IPS-NIHi11 (cell line): ENCODE data around the gene ABCC12.
"Not testable (repeated sequence)": the region's sequence is repeated elsewhere in the genome, so short reads cannot be mapped to it uniquely, and the experiment has no call there.

ENCODE experiments used
- DNase-seq: peaks from one replicate; pipeline ENCODE4 v3.0.0; 2012; ENCODE audit warnings: mixed read lengths, low spot score

Gene ABCC12

DNA sequence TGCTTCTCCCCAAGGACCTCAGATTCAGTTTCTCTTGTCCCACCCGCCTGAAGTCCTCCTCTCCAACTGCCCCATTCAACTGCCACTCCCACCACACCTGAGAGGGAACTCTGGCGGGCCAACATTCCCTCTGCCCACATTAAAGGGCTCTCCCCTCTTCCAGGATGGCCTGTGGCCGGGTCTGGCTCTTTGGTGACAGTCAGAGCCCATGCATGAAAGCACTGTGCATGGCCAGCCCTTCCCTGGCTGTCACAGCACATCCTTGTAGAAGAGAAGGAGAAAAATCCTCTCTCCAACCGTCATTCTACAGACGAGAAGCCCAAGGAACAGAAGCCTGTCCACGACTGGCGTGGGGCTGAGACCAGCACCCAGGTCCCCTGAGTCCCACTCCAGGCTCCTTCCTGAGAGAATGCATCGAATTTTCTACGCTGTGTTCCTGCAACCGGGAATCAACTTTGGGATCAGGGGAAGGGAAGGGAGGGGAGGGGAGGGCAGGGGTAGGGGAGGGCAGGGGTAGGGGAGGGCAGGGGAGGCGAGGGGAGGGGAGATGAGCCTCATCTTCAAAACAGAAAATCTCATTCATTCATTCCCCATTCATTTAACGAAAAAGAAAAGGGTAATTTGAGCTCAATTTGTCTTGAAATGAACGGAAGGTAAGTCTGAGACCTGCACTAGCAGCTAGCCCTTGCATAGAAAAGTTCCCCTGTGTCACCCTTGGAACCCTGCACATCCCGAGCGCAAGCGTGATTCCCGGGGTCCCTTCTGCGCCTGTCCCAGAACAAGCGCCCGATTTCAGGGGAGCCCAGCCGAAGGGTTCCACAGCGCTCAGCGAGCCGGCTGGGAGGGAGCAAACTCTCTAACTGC, at the start of gene ABCC12:
Gene ABCC12 (minus strand): TSS at position 68 of the 864 bp plus-strand sequence. CDS start 9,569 bp downstream, outside the sequence.
- DNase-seq: no peak

DNA sequence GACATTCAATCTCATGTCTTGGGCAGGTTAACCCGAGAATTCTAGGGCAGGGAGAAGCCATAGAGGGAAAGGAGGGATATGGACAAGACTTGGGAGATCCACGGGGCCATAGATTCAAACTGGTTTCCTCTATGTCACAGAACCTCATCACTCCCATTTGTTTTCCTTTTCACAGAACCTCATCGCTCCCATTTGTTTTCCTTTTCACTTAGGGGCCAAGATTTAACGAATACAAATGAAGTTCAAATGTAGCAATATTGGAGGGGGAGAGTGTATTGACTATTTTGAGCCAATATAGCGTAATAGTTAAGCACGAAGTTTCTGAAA, 49.0 kb upstream of the ABCC12 start:
- no peak for DNase-seq

- no peak for DNase-seq
These were observed 48.4 kb upstream of the ABCC12 start for GRCh38 chr16:48203974-48204824.

GRCh38 chr16:48201515-48202201, 45.9 kb upstream of the ABCC12 start:
- no peak for DNase-seq

GRCh38 chr16:48197294-48197693, 41.5 kb upstream of the ABCC12 start:
- DNase-seq: no peak

- DNase-seq: no peak
These were observed 39.2 kb upstream of the ABCC12 start for GRCh38 chr16:48194828-48195556.

DNA sequence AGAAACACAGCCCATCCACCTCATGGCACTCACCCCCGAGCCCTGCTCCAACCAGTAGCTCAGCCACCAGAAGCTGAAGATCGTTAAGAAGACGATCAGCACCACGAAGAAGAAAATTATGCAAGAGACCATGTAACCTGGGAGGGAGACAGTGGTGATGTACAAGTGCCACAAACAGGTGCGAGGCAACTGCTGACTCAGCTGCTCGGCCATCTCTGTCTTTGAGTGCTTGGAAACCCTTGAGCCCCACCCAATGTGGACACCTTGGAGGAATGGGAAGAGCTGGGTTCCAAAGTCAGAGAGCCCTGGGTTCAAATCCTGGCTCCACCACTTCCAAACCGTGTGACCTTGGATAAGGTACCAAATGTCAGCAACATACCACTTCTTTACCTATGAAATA, 38.1 kb upstream of the ABCC12 start:
- DNase-seq: no peak

GRCh38 chr16:48188449-48189102, 32.8 kb upstream of the ABCC12 start:
- no peak for DNase-seq

- no peak for DNase-seq
These were observed 32.0 kb upstream of the ABCC12 start for GRCh38 chr16:48187779-48188178.

- DNase-seq: no peak
These were observed 28.9 kb upstream of the ABCC12 start for GRCh38 chr16:48184681-48185080.

GRCh38 chr16:48182979-48183537, 27.3 kb upstream of the ABCC12 start:
- no peak for DNase-seq

GRCh38 chr16:48181746-48182520, 26.1 kb upstream of the ABCC12 start:
- DNase-seq: not testable (repeated sequence)

DNA sequence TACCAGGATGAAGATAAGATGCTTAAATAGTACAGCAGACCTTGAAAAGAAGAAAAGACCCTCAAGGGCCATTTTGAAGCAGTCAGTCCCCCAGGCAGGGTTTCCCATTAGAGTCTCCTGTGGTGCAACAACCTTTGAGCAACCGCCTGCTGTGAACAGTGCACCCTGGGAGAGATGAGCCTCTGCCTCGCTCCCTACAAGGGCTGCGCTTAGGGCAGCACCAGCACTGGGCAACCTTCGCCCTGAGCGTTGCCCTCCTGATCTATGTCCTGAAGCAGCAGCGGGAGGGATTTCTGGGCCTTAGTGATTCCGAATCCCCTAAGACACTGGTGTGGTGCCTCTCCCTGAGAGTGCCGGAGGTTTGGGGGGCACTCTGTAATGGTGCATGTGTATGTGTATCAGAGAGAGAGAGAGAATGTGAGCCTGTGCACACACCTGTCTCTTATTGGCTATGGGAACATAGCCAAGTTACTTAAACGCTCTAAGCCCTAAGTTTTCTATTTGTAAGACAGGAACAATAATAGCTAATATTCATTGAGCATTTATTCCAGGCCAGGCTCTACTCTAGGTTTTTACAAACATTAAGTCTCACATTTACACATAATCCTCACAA, 25.2 kb upstream of the ABCC12 start:
- DNase-seq: no peak

- no peak for DNase-seq
These were observed 21.0 kb upstream of the ABCC12 start for GRCh38 chr16:48176635-48177408.

DNA sequence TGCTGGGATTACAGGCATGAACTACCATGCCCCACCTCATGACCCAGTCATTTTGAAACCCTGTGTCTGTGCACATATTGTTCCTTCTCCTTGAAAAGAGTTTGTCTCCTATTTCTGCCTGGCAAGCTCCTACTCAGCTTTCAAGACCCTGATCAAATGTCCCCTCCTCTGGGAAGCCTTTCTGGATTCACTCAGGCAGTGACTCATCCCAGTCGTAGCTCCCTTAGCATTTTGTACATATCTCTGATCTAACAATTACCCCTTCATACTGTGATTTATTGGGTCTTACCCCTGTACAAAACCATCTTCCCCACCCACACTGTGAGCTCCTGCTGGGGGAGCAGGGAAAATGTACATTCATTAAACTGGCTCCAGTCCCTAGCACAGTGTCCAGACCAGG, 18.1 kb upstream of the ABCC12 start:
- no peak for DNase-seq

DNA sequence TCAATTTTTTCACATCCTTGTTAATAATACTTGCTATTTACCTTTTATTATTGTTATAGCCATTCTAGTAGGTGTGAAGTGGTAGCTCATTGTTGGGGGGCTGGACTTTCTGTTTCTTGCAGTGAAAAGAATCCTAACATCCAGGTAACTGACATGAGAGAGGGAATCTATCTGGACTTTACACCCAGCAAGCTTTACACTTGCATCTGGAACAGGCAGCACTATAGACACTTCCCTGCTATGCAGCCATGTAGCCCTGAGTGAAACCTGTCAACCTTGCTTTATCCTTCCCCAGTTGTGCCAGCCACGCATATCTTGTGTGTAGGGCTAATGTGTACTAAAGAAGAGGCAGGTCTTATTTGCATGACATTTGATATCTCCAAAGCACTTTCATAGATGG, 16.9 kb upstream of the ABCC12 start:
- no peak for DNase-seq

DNA sequence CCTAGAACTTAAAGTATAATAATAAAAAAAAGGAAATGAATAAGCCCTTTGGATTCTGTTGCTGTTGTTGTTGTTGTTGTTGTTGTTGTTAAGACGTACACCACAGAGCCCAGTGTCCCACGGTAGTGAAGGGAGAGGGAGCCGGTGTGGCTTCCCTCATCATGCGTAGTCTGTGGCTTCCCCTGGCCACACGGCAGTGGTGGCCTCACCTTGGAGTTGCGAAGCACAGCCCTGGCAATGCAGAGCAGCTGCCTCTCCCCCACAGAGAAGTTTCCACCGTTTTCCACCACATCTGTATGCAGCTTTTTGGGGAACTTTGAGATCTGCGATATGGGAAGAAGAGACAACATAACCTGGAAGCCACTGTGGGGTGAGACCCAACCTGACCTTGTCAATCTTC, 14.1 kb upstream of the ABCC12 start:
- DNase-seq: no peak

- DNase-seq: no peak
These were observed 12.3 kb upstream of the ABCC12 start for GRCh38 chr16:48168075-48168474.

- not testable (repeated sequence) for DNase-seq
These were observed 10.8 kb upstream of the ABCC12 start for GRCh38 chr16:48166617-48167016.
